ENCODE data around the gene POLE3.
"Not testable (repeated sequence)": the region's sequence is repeated elsewhere in the genome, so short reads cannot be mapped to it uniquely, and the experiment has no call there.

Gene POLE3

DNA sequence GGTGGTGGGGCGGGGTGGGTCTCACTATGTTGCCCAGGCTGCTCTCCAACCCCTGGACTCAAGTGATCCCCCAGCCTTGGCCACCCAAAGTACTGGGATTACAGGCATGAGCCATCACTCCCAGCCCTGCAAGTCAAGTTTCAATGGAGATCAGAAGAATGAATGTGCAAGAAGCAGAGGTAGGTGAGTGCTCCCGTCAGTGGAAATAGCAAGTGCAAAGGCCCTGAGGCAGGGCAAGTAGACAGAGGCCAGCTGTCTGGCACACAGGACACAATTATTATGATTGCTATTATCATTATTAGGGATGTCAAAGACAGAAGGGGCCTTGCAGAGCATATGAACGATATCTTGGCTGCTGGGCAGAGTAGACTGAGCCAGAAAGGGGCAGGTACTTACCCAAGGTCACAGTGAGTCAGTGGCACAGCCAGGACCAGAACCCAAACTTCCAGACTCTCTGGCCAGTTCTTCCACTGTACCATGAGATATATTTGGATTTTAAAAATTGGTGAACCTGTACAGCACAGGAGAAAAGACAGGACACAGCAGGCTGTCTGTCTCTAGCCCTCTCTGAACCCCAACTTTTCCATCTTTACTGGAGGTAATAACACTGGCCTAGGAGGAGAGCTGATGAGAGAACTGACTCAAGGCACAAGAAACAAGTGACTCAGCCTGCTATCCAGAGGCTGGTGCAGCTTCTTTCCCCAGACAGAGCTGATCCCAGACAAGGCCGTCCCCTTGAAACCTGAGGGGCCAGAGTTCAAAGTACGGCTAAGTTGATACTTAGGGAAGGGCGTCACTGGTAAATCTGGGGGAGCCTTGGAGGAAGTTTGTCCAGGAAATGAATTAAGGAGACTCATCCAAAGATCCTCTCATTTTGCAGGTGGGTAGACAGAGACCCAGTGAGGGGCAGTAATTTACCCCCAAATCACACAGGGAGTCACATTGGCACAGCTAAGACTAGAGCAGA lies 35.1 kb downstream of the POLE3 start:
- Histone ChIP-seq H3K9ac (ENCODE audit: low read depth, low read length) (peak overlapping the region; percentile 100; the same call in 1 of the 2 replicates), H3K36me3 (ENCODE audit: insufficient read depth, low read length) (peaks cover 2% of the 10 kb centered on the region; the same call in 1 of the 2 replicates), H3K9me3 (ENCODE audit: control insufficient read depth, insufficient read depth, low read length) (no peaks in the 10 kb centered on the region), H3K4me1 (ENCODE audit: insufficient read depth, low read length) (peaks cover 4% of the 10 kb centered on the region; the same call in 1 of the 2 replicates)

DNA sequence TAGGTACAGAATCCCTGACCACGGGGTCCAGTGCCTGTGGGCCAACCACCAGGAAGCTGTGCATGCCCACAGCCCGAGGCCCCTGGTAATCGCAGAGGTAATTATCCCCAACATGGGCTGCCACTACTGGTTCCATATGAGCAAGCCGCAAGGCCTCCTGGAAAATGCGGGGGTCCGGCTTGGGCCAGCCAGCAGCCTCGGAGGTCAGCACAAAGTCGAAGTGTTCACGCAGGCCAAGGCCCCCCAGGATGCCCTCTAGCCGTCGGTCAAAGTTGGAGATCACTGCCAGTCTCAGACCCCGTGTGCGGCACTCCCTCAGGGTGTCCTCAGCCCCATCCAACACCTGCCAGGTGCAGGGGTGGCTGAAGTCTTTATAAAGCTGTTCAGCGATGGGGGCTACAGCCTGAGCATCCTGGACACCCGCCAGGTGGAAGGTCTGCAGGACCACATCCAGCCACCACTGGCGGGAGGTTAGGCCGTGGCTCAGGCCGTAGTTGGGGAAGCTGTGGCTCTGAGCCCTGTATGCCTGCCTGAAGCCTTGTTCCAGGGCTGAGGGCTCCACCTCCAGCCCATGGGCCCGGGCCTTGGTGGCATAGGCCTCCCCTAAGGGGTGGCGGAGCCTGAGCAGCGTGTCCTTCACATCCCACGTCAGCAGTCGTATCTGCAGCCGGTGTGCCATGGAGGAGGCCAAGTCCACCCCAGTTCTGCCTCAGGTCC lies 36.6 kb downstream of the POLE3 start:
- no peaks in the 10 kb centered on the region for H3K9me3 ChIP-seq (ENCODE audit: control insufficient read depth, insufficient read depth, low read length)
- peaks cover 2% of the 10 kb centered on the region; the same call in 1 of the 2 replicates for H3K36me3 ChIP-seq (ENCODE audit: insufficient read depth, low read length)
- H3K4me1 ChIP-seq (ENCODE audit: insufficient read depth, low read length), result peaks cover 4% of the 10 kb centered on the region; the same call in 1 of the 2 replicates
- no peak overlapping the region for H3K9ac ChIP-seq (ENCODE audit: low read depth, low read length)

DNA sequence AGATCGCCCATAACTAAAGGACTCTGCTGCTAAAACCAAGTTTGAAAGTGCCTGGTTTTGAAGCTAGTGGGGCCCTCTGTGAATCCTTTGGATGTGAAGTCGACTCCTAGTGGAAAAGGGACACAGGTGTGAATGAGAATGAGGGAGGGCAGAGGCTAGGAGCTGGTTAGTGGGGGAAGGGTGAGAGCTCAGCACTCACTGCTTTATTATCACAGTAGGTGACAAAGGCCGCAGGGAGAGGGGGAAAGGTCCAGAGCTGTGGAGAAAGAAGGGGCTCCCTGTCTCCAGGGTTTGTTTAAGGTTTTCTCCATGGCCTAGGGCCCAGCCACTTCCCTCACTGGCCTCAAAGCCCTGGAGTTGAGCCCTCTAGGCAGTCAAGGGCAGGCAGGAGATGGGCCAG lies 37.2 kb downstream of the POLE3 start:
- Histone ChIP-seq H3K36me3 (ENCODE audit: insufficient read depth, low read length) (peaks cover 2% of the 10 kb centered on the region; the same call in 1 of the 2 replicates), H3K9ac (ENCODE audit: low read depth, low read length) (no peak overlapping the region), H3K9me3 (ENCODE audit: control insufficient read depth, insufficient read depth, low read length) (no peaks in the 10 kb centered on the region), H3K4me1 (ENCODE audit: insufficient read depth, low read length) (peaks cover 4% of the 10 kb centered on the region; the same call in 1 of the 2 replicates)

DNA sequence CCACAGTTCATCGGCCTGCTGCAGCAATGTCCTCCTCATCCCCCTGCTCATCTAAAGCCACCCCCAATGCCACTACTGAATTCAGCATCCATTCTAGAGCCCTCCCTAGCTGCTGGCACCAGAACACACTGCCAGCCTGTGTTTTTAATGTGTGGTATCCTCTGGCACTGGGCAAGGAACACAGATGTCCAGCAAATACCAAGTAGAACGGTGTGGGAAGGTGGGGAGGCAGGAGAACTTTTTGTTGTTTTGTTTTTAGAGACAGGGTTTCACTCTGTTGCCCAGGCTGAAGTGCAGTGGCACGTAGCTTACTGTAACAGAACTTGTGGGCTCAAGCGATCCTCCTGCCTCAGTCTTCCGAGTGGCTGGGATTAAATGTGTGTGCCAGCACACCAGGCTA lies 38.4 kb downstream of the POLE3 start:
- peaks cover 4% of the 10 kb centered on the region; the same call in 1 of the 2 replicates for H3K4me1 ChIP-seq (ENCODE audit: insufficient read depth, low read length)
- peaks cover 2% of the 10 kb centered on the region; the same call in 1 of the 2 replicates for H3K36me3 ChIP-seq (ENCODE audit: insufficient read depth, low read length)
- H3K9me3 ChIP-seq (ENCODE audit: control insufficient read depth, insufficient read depth, low read length), result no peaks in the 10 kb centered on the region
- H3K9ac ChIP-seq (ENCODE audit: low read depth, low read length), result no peak overlapping the region

DNA sequence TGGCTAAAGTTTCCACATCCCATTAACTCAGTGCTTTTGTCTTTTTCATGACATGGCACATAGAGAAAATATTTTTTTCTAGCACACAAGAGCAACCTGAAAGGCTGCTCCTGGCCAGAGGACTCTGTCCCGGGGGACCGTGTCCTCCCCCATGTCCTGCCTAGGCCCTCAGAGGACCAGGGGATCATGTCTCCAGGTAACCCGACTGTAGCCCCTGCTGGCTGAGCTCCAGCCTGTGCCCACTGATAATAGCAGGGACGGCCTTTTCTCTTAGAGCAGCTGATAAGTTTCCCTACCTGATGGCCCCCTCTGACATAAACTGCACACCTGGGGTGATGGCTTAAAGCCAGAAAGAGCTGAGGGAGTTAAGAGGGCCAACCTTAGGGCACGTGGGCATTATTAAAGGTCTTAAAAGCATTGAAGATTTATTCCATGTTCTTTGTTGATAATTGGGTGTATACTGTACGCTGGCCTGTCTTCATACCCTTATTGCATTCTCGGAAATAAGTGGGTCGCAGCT lies 39.6 kb downstream of the POLE3 start:
- peaks cover 4% of the 10 kb centered on the region; the same call in 1 of the 2 replicates for H3K4me1 ChIP-seq (ENCODE audit: insufficient read depth, low read length)
- H3K36me3 ChIP-seq (ENCODE audit: insufficient read depth, low read length), result peaks cover 2% of the 10 kb centered on the region; the same call in 1 of the 2 replicates
- H3K9ac ChIP-seq (ENCODE audit: low read depth, low read length), result no peak overlapping the region
- no peaks in the 10 kb centered on the region for H3K9me3 ChIP-seq (ENCODE audit: control insufficient read depth, insufficient read depth, low read length)

DNA sequence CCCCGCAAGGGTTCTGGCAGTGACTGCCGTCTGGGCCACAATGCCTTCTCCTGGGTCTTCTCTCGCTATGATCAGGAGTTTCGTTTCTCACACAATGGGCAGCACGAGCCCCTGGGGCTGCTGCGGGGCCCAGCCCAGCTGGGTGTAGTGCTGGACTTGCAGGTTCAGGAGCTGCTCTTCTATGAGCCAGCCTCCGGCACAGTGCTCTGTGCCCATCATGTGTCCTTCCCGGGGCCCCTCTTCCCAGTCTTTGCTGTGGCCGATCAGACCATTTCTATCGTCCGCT lies 40.7 kb downstream of the POLE3 start:
- no peaks in the 10 kb centered on the region for H3K9me3 ChIP-seq (ENCODE audit: control insufficient read depth, insufficient read depth, low read length)
- H3K4me1 ChIP-seq (ENCODE audit: insufficient read depth, low read length), result peaks cover 4% of the 10 kb centered on the region; the same call in 1 of the 2 replicates
- no peak overlapping the region for H3K9ac ChIP-seq (ENCODE audit: low read depth, low read length)
- H3K36me3 ChIP-seq (ENCODE audit: insufficient read depth, low read length), result no peaks in the 10 kb centered on the region

DNA sequence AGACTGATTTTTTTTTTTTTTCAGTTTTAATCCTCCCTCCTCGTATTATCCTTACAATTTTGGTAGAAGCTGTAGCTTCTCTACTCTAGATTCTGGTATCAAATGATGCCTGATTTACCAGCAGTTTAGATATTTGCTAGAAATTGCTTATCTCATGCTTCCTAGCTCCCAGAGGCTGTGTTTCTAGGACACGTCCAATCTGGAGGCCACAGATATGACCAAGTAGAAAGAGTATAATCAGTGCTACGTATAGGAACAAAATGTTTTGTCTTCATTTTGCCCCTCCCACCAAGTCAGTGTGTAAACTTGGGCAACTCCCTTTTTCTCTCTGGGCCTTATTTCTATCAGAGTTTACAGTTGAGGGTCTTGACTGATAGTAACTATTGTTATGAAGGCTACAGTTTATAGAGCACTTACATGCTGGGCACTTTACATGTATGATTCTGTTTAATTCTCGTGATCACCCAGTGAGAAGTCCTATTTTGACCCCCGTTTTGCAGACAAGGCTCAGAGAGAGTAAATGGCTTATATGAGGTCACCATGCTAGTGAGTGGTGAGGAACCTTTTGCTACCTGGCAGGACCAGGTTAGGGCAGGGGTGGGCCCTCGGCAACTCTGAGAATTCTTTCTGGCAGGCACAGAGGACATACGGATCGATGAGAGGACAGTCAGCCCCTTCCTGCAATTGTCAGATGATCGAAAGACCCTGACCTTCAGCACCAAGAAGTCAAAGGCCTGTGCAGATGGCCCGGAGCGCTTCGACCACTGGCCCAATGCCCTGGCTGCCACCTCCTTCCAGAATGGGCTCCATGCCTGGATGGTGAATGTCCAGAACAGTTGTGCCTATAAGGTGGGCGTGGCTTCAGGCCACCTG lies 41.3 kb downstream of the POLE3 start:
- H3K36me3 ChIP-seq (ENCODE audit: insufficient read depth, low read length), result no peaks in the 10 kb centered on the region
- H3K4me1 ChIP-seq (ENCODE audit: insufficient read depth, low read length), result peaks cover 4% of the 10 kb centered on the region; the same call in 1 of the 2 replicates
- no peak overlapping the region for H3K9ac ChIP-seq (ENCODE audit: low read depth, low read length)
- no peaks in the 10 kb centered on the region for H3K9me3 ChIP-seq (ENCODE audit: control insufficient read depth, insufficient read depth, low read length)

DNA sequence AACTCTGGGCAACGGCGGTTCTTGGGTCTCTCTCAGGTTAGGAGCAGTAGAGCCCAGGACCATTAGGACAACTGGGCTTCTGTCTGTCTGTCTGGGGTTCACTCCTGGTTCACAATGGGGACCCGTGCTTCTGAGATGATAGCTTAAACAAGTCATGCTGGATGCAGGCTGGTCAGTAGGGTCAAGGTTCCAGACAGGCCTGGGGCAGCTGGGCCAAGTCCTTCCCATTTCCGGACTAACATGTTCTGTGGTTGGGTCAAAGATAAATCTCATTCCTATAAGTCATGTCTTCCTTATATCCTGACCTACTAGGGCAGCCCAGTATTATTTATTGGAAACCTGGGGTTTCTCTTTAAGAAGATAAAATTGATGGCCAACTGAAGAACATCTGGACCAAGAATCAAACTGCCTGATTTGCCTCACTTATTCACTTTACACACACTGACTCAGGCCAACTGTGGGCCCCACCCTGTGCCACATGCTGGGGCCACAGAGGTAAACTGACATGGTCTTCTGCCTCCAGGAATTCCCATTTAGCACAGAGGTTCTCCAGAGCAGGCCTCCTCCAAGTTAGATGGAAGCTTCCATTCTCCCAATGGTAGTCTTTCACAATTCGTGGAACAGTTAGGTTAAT lies 42.0 kb downstream of the POLE3 start:
- Histone ChIP-seq H3K9me3 (ENCODE audit: control insufficient read depth, insufficient read depth, low read length) (no peaks in the 10 kb centered on the region), H3K4me1 (ENCODE audit: insufficient read depth, low read length) (peaks cover 4% of the 10 kb centered on the region; the same call in 1 of the 2 replicates), H3K36me3 (ENCODE audit: insufficient read depth, low read length) (no peaks in the 10 kb centered on the region), H3K9ac (ENCODE audit: low read depth, low read length) (no peak overlapping the region)

DNA sequence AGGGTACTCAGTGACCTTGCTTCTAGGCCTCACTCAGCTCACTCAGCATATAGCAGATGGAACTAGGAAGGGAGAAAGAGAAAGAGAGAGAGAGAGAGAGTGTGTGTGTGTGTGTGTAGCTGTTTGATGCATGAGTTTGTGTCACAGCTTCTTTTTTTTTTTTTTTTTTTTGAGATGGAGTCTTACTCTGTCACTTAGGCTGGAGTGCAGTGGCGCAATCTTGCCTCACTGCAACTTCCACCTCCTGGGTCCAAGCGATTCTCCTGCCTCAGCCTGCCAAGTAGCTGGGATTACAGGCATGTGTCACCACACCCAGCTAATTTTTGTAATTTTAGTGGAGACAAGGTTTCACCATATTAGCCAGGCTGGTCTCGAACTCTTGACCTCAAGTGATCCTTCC lies 44.8 kb downstream of the POLE3 start:
- H3K36me3 ChIP-seq (ENCODE audit: insufficient read depth, low read length), result not testable (repeated sequence)

DNA sequence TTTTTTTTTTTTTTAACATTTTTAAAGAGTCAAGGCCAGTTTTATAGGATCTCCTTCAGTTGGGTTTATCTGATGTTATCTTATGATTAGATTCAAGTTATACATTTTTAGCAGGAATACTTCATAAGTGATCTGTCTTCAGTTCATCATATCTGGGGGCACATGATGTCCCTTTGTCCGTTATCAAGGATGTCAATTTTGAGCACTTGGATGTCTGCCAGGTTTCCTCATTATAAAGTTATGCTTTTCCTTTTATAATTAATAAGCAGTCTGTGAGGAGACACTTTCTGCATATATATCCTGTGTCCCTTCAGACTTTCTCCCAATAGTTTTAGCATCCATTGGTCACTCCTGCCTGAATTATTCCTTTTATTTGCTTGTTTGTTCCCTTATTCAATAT lies 45.5 kb downstream of the POLE3 start:
- Histone ChIP-seq H3K9me3 (ENCODE audit: control insufficient read depth, insufficient read depth, low read length) (no peaks in the 10 kb centered on the region), H3K9ac (ENCODE audit: low read depth, low read length) (no peak overlapping the region), H3K36me3 (ENCODE audit: insufficient read depth, low read length) (no peaks in the 10 kb centered on the region), H3K4me1 (ENCODE audit: insufficient read depth, low read length) (no peaks in the 10 kb centered on the region)

More for the DNA sequence above, 44.8 kb downstream of the POLE3 start:
- H3K9me3 ChIP-seq (ENCODE audit: control insufficient read depth, insufficient read depth, low read length); H3K9ac ChIP-seq (ENCODE audit: low read depth, low read length); H3K4me1 ChIP-seq (ENCODE audit: insufficient read depth, low read length): not testable (repeated sequence)

DNA sequence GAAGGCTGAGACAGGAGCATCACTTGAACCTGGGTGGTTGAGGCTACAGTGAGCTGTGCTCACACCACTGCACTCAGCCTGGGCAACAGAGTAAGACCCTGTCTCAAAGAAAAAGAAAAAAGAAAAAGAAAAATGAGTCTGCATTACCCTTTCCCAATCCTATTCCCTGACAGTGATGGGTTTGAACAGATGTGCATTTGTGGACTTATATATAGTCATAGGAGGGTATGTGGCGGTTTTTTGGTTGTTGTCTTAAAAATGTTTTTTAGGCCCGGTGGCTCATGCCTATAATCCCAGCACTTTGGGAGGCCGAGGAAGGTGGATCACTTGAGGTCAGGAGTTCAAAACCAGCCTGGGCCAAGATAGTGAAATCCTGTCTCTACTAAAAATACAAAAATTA lies 47.1 kb downstream of the POLE3 start:
- Histone ChIP-seq H3K36me3 (ENCODE audit: insufficient read depth, low read length) (no peaks in the 10 kb centered on the region), H3K9me3 (ENCODE audit: control insufficient read depth, insufficient read depth, low read length) (no peaks in the 10 kb centered on the region), H3K9ac (ENCODE audit: low read depth, low read length) (no peak overlapping the region), H3K4me1 (ENCODE audit: insufficient read depth, low read length) (no peaks in the 10 kb centered on the region)

DNA sequence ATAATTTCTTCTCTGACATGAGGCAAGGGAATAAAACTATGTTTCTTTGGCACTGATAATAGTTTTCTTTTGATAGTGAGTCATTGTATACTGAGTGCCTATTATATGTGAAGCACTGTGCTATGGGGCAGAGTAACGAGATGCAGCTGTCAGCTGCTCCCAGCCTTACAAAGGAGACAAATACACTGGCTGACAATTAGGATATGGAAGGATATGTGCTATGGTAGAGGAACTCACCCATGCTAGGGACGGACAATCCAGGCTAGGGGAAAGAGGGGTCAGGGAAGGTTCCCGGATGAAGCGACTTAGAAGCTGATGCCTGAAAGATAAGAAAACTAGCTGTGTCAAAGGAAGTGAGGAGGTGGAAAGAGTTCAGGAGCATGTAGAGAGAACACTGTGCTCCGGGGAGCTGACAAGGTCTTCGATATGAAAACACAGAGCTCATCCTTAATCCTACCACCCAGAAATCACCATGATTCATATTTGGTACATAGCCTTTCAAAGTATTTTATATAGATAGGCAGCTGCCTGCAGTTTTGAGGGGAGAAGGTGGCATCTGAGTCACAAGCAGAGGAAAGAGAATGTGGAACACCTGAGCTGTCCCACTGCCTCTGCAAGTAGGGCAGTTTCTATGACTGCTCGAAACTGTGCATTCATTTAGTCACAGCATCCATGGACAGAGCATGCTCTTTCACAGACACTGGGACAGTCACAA lies 49.0 kb downstream of the POLE3 start:
- Histone ChIP-seq H3K4me1 (ENCODE audit: insufficient read depth, low read length) (no peaks in the 10 kb centered on the region), H3K9me3 (ENCODE audit: control insufficient read depth, insufficient read depth, low read length) (no peaks in the 10 kb centered on the region), H3K9ac (ENCODE audit: low read depth, low read length) (no peak overlapping the region), H3K36me3 (ENCODE audit: insufficient read depth, low read length) (no peaks in the 10 kb centered on the region)

DNA sequence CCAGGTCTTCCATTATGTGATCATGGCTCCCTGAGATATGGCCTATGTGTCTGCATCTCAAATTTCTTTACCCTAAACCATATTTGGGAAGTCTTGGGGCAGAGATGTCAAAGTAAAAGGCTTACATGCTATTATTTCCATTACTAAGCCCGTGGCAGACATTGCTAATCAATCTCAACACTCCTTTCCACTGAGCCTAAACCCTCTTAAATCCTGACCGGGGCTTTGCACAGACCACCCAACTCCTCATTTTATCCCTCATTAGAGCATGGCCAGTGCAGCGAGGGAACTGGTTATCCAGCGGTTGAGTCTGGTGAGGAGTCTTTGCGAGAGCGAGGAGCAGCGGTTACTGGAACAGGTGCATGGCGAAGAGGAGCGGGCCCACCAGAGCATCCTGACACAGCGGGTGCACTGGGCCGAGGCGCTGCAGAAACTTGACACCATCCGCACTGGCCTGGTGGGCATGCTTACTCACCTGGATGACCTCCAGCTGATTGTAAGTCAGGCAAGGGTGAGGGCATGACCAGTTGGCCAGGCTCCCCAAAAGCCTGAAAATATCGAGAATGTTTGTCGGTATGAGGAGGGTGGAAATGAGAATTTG lies 50.1 kb downstream of the POLE3 start:
- no peaks in the 10 kb centered on the region for H3K4me1 ChIP-seq (ENCODE audit: insufficient read depth, low read length)
- no peaks in the 10 kb centered on the region for H3K36me3 ChIP-seq (ENCODE audit: insufficient read depth, low read length)
- no peak overlapping the region for H3K9ac ChIP-seq (ENCODE audit: low read depth, low read length)
- no peaks in the 10 kb centered on the region for H3K9me3 ChIP-seq (ENCODE audit: control insufficient read depth, insufficient read depth, low read length)
